Endodermal cell (in vitro differentiated cells): Measurements from ENCODE around the gene MRPL44. TPM values are rescaled to one million over a fixed set of nuclear protein-coding genes. Genes with fewer than 3 reads are reported as not detected.

ENCODE experiments used
- DNase-seq: peaks from one replicate; pipeline ENCODE4 v3.0.0-alpha.2; 2017
- H3K27ac ChIP-seq: 2 replicates; pipeline ENCODE4 v1.5.1; 2013; ENCODE audit warnings: mild to moderate bottlenecking, low read depth, low read length, moderate library complexity
- H3K27me3 ChIP-seq: 2 replicates; pipeline ENCODE4 v1.6.1; 2013; ENCODE audit warnings: mild to moderate bottlenecking, low read length, moderate library complexity; ENCODE audit not compliant: insufficient read depth, control insufficient read depth, poor library complexity, severe bottlenecking
- H3K36me3 ChIP-seq: 2 replicates; pipeline ENCODE4 v1.7.0; 2013; ENCODE audit warnings: mild to moderate bottlenecking, low read length, moderate library complexity; ENCODE audit not compliant: control insufficient read depth, insufficient read depth
- H3K4me1 ChIP-seq: one replicate; pipeline ENCODE4 v1.7.0; 2013; ENCODE audit warnings: low read length; ENCODE audit not compliant: control insufficient read depth, insufficient read depth
- H3K4me3 ChIP-seq: 2 replicates; pipeline ENCODE4 v1.5.1; 2013; ENCODE audit warnings: mild to moderate bottlenecking, low read length, moderate library complexity
- H3K9ac ChIP-seq: 2 replicates; pipeline ENCODE4 v1.6.1; 2013; ENCODE audit warnings: mild to moderate bottlenecking, low read length, moderate library complexity; ENCODE audit not compliant: poor library complexity, severe bottlenecking; ENCODE audit errors: extremely low read depth
- H3K9me3 ChIP-seq: 2 replicates; pipeline ENCODE4 v1.6.1; 2013; ENCODE audit warnings: mild to moderate bottlenecking, low read length, moderate library complexity; ENCODE audit not compliant: control insufficient read depth
- H3K27ac Mint-ChIP-seq: 2 replicates; pipeline ENCODE4 v1.8.0; 2020; ENCODE audit warnings: mixed read lengths
- H3K27me3 Mint-ChIP-seq: 2 replicates; pipeline ENCODE4 v1.8.0; 2021; ENCODE audit warnings: mild to moderate bottlenecking, mixed read lengths; ENCODE audit not compliant: insufficient read depth
- H3K36me3 Mint-ChIP-seq: 2 replicates; pipeline ENCODE4 v1.8.0; 2020; ENCODE audit warnings: low read depth, mixed read lengths
- H3K4me1 Mint-ChIP-seq: 2 replicates; pipeline ENCODE4 v1.8.0; 2020; ENCODE audit warnings: mixed read lengths
- H3K4me3 Mint-ChIP-seq: 2 replicates; pipeline ENCODE4 v1.8.0; 2020; ENCODE audit warnings: mild to moderate bottlenecking, moderate library complexity, mixed read lengths
- H3K9me3 Mint-ChIP-seq: 2 replicates; pipeline ENCODE4 v1.8.0; 2020; ENCODE audit warnings: mild to moderate bottlenecking, mixed read lengths
- WGBS, 2 experiments: methylation state at CpG; one replicate each; pipeline versions ENCODE4 v1.1.5 to v1.1.7; 2013; ENCODE audit warnings: missing lambda C conversion rate in 2 of 2, mixed read lengths in 1 of 2; ENCODE audit not compliant: insufficient coverage in 1 of 2, insufficient read length in 1 of 2; 5-methylcytosine and 5-hydroxymethylcytosine counted together
- total RNA-seq, 2 donors: library from RNA; stranded (reverse); fragmentation: NEBNext Ultra II Directional in 1 of 2; extraction: Animal tissue kit (Norgen Biotek cat#: 25700) in 1 of 2; gene quantifications; 2 replicates in 1 of 2; 3 replicates in 1 of 2; pipeline ENCODE4 v1.2.1, GENCODE V29; 2021
- TF ChIP-seq, protein P1 (sequence below): fragments of 200-600 bp; sonication (generic); conservative IDR thresholded peaks from 2 replicates; pipeline ENCODE4 v1.5.0; 2021; ENCODE audit warnings: antibody characterized with exemption, mild to moderate bottlenecking

The MRPL44 gene
- total RNA-seq, 2 donors from 2014 or later, result 38.7 to 43.4 TPM

DNA sequence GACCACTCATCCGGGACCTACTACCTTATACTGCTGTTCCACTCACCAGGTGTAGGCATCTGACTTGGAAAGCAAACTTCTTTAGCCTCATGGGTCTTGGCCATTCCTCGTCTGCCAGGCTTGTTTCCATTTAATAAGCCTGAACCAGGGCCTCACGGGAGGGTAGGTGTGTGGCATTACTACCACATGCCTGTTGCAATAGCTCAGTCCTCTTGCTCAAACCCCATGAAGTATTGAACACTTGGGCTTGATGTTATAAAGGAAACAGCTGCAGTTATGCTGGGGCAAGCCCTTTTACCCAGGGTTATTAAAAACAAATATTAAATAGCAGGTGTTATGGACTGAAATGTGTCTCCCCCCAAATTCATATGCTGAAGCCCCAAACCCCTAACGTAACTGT lies 21.2 kb downstream of the MRPL44 start:
- H3K27me3 ChIP-seq, result no peaks in the 10 kb centered on the region
- no peak overlapping the region for H3K4me3 Mint-ChIP-seq
- H3K9ac ChIP-seq, result no peak overlapping the region
- 80 to 96% methylated on average over 1 to 4 of the region's 4 CpGs for WGBS, 2 experiments
- H3K9me3 Mint-ChIP-seq, result no peaks in the 10 kb centered on the region
- H3K4me3 ChIP-seq, result no peak overlapping the region
- no peaks in the 10 kb centered on the region for H3K4me1 Mint-ChIP-seq
- no peaks in the 10 kb centered on the region for H3K4me1 ChIP-seq
- no peaks in the 10 kb centered on the region for H3K27me3 Mint-ChIP-seq
- H3K27ac ChIP-seq, result no peak overlapping the region
- H3K9me3 ChIP-seq, result no peaks in the 10 kb centered on the region
- H3K36me3 Mint-ChIP-seq, result peaks cover 69% of the 10 kb centered on the region
- TF ChIP-seq, protein P1, sequence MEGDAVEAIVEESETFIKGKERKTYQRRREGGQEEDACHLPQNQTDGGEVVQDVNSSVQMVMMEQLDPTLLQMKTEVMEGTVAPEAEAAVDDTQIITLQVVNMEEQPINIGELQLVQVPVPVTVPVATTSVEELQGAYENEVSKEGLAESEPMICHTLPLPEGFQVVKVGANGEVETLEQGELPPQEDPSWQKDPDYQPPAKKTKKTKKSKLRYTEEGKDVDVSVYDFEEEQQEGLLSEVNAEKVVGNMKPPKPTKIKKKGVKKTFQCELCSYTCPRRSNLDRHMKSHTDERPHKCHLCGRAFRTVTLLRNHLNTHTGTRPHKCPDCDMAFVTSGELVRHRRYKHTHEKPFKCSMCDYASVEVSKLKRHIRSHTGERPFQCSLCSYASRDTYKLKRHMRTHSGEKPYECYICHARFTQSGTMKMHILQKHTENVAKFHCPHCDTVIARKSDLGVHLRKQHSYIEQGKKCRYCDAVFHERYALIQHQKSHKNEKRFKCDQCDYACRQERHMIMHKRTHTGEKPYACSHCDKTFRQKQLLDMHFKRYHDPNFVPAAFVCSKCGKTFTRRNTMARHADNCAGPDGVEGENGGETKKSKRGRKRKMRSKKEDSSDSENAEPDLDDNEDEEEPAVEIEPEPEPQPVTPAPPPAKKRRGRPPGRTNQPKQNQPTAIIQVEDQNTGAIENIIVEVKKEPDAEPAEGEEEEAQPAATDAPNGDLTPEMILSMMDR, result no peak
- H3K36me3 ChIP-seq, result peaks cover 94% of the 10 kb centered on the region
- H3K27ac Mint-ChIP-seq, result no peak overlapping the region
- DNase-seq, result no peak

DNA sequence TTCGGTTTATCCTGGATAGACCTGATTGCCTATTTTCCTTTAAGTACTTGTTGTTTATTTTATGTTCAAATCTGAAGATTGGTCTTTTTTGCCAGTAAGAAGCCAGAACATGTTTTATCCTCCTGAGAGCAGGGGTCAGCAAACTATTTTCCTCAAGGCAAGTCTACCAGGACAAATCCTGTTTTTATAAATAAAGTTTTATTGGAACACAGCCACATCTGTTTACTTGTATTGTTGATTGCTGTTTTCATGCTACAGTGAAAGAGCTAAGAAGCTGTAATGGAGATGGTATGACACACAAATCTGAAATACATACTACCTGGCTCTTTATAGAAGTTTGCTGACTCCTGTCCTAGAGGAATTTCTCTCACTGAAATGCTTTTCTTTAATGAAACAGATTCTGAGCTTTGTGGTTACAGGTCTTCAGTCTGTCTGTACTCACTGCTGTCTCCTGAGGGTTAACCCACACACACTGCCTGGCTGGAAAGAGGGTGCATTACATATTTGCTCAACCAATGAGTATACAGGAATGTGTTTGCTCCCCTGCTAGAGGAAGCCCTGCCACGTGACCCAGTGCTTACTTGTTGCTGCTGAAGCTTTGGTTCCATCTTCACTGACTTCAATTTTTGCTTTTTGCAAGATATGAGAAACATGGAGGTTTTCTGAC lies 22.6 kb downstream of the MRPL44 start:
- H3K4me1 Mint-ChIP-seq, result no peaks in the 10 kb centered on the region
- WGBS, 2 experiments, result 96% methylated on average over 2 of the region's 2 CpGs
- Histone ChIP-seq H3K27ac (no peak overlapping the region), H3K9me3 (no peaks in the 10 kb centered on the region), H3K36me3 (peaks cover 98% of the 10 kb centered on the region), H3K4me1 (no peaks in the 10 kb centered on the region), H3K4me3 (no peak overlapping the region), H3K9ac (no peak overlapping the region), H3K27me3 (no peaks in the 10 kb centered on the region)
- no peak overlapping the region for H3K4me3 Mint-ChIP-seq
- TF ChIP-seq, protein P1, result no peak
- no peaks in the 10 kb centered on the region for H3K9me3 Mint-ChIP-seq
- no peaks in the 10 kb centered on the region for H3K27me3 Mint-ChIP-seq
- H3K36me3 Mint-ChIP-seq, result peaks cover 80% of the 10 kb centered on the region
- DNase-seq, result no peak
- H3K27ac Mint-ChIP-seq, result no peak overlapping the region

DNA sequence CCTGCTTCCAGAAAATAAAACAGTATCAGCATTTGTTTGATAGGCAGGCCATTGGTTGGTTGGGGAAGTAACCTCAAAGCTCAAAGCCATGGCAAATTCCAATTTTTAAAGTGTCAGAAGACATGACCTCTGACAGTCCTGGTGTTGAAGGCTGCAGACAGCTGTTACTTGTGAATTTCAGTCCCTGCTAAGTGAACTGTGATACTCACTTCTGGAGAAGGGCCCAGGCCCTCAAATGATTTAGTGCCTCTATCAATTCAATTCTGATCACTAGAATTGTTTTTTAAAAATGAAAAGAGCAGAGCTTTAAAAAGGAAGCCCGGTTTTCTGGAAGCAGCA lies 23.1 kb downstream of the MRPL44 start:
- Mint-ChIP-seq H3K27me3 (no peaks in the 10 kb centered on the region), H3K27ac (no peak overlapping the region), H3K36me3 (peaks cover 81% of the 10 kb centered on the region), H3K9me3 (no peaks in the 10 kb centered on the region), H3K4me3 (no peak overlapping the region), H3K4me1 (no peaks in the 10 kb centered on the region)
- TF ChIP-seq, protein P1, result no peak
- WGBS, 2 experiments, result 90 to 94% methylated on average over 1 of the region's 1 CpG
- Histone ChIP-seq H3K36me3 (peaks cover 98% of the 10 kb centered on the region), H3K4me1 (no peaks in the 10 kb centered on the region), H3K9me3 (no peaks in the 10 kb centered on the region), H3K9ac (no peak overlapping the region), H3K27ac (no peak overlapping the region), H3K4me3 (no peak overlapping the region), H3K27me3 (no peaks in the 10 kb centered on the region)
- DNase-seq, result no peak
